ENCODE data around the gene NKAIN1. TPM values are rescaled to one million over a fixed set of nuclear protein-coding genes. Genes with fewer than 3 reads are reported as not detected.
A peak's percentile ranks its signal among the peaks of the same experiment; 100 is the strongest.

Gene NKAIN1
- total and polyA plus RNA-seq, 12 donors: 2.9 to 195 (median 10.5) TPM

GRCh38 chr1:31241321-31241720, 1.6 kb upstream of the NKAIN1 start:
- intact Hi-C loops (cut with DNase I): no loop called here
- DNase-seq: no peak
- Histone ChIP-seq H3K4me3 (no peak overlapping the region), H3K36me3 (replicated peaks in 1 of 2) (no peaks in the 10 kb centered on the region), H3K27ac (no peak overlapping the region), H3K9me3 (replicated peaks in 1 of 3) (no peaks in the 10 kb centered on the region), H3K4me1 (replicated peaks in 1 of 2) (peaks cover 0 to 8% of the 10 kb centered on the region in 2 donors), H3K27me3 (no peaks in the 10 kb centered on the region)
- TF ChIP-seq POLR2A (IDR thresholded peaks at IDR 0.05) (no peak), CTCF (IDR thresholded peaks at IDR 0.05) (no peak)
- WGBS, 4 donors: 66 to 75% (median 70%) methylated on average over 8 of the region's 8 CpGs

GRCh38 chr1:31238986-31239613, 587 bp downstream of the NKAIN1 start:
- peak in 5 of 7 donors; percentile 35 to 62 (median 45) for DNase-seq
- Histone ChIP-seq H3K36me3 (replicated peaks in 1 of 2) (no peaks in the 10 kb centered on the region), H3K4me3 (peak overlapping the region in 2 of 4 donors; percentile 21 to 59), H3K27ac (peak overlapping the region in 1 of 5 donors; percentile 68), H3K4me1 (replicated peaks in 1 of 2) (peaks cover 0 to 13% of the 10 kb centered on the region in 2 donors), H3K27me3 (no peaks in the 10 kb centered on the region), H3K9me3 (replicated peaks in 1 of 3) (no peaks in the 10 kb centered on the region)
- WGBS, 4 donors: 1 to 5% (median 1%) methylated on average over 10 to 56 of the region's 56 CpGs
- no peak for TF ChIP-seq CTCF (IDR thresholded peaks at IDR 0.05)
- TF ChIP-seq POLR2A (IDR thresholded peaks at IDR 0.05): no peak
- intact Hi-C loops (cut with DNase I): no loop called here

- DNase-seq: no peak
- H3K27me3 ChIP-seq: no peaks in the 10 kb centered on the region
- no peak for TF ChIP-seq CTCF (IDR thresholded peaks at IDR 0.05)
- TF ChIP-seq POLR2A (IDR thresholded peaks at IDR 0.05): no peak
- WGBS, 4 donors: 27 to 49% (median 34%) methylated on average over 2 to 4 of the region's 4 CpGs
- peak overlapping the region in 1 of 4 donors; percentile 21 for H3K4me3 ChIP-seq
- intact Hi-C loops (cut with DNase I): no loop called here
- no peaks in the 10 kb centered on the region for H3K36me3 ChIP-seq (replicated peaks in 1 of 2)
- H3K9me3 ChIP-seq (replicated peaks in 1 of 3): no peaks in the 10 kb centered on the region
- peaks cover 0 to 13% of the 10 kb centered on the region in 2 donors for H3K4me1 ChIP-seq (replicated peaks in 1 of 2)
- H3K27ac ChIP-seq: peak overlapping the region in 1 of 5 donors; percentile 68
These were observed 1.1 kb downstream of the NKAIN1 start for GRCh38 chr1:31238612-31238985.

- WGBS, 4 donors: 63 to 73% (median 69%) methylated on average over 4 of the region's 4 CpGs
- H3K9me3 ChIP-seq (replicated peaks in 1 of 3): no peaks in the 10 kb centered on the region
- H3K4me1 ChIP-seq (replicated peaks in 1 of 2): peaks cover 0 to 7% of the 10 kb centered on the region in 2 donors
- no peaks in the 10 kb centered on the region for H3K36me3 ChIP-seq (replicated peaks in 1 of 2)
- H3K27ac ChIP-seq: no peak overlapping the region
- no peak for DNase-seq
- no peak for TF ChIP-seq POLR2A (IDR thresholded peaks at IDR 0.05)
- no peak for TF ChIP-seq CTCF (IDR thresholded peaks at IDR 0.05)
- intact Hi-C loops (cut with DNase I): no loop called here
- H3K27me3 ChIP-seq: no peaks in the 10 kb centered on the region
- H3K4me3 ChIP-seq: no peak overlapping the region
These were observed 4.8 kb downstream of the NKAIN1 start for GRCh38 chr1:31234870-31235269.
